Dedifferentiated amniotic fluid mesenchymal stem cell (primary cell): Measurements from ENCODE around the gene SLC38A9.
A peak's percentile ranks its signal among the peaks of the same experiment; 100 is the strongest.

ENCODE experiments used
- DNase-seq: peaks from one replicate; pipeline ENCODE4 v3.0.0-alpha.2; 2016; ENCODE audit errors: extremely low spot score

The SLC38A9 gene

GRCh38 chr5:55610542-55610941, 101.6 kb downstream of the SLC38A9 start:
- no peak for DNase-seq

GRCh38 chr5:55609413-55609812, 102.7 kb downstream of the SLC38A9 start:
- DNase-seq: no peak

GRCh38 chr5:55608595-55609349, 103.4 kb downstream of the SLC38A9 start:
- no peak for DNase-seq

DNA sequence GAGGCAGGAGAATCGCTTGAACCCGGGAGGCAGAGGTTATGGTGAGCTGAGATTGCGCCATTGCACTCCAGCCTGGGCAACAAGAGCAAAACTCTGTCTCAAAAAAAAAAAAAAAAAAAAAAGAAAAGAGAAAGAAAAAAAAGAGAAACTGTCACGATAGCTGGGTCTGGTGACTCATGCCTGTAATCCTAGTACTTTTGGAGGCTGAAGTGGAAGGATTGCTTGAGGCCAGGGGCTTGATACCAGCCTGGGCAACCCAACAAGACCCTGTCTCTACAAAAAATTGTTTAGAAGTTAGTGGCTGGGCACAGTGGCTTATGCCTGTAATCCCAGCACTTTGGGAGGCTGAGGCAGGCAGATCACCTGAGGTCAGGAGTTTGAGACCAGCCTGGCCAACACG, 104.8 kb downstream of the SLC38A9 start:
- peak; percentile 36 for DNase-seq

- DNase-seq: peak; percentile 28
Measured at GRCh38 chr5:55604611-55605067, 107.5 kb downstream of the SLC38A9 start.

DNA sequence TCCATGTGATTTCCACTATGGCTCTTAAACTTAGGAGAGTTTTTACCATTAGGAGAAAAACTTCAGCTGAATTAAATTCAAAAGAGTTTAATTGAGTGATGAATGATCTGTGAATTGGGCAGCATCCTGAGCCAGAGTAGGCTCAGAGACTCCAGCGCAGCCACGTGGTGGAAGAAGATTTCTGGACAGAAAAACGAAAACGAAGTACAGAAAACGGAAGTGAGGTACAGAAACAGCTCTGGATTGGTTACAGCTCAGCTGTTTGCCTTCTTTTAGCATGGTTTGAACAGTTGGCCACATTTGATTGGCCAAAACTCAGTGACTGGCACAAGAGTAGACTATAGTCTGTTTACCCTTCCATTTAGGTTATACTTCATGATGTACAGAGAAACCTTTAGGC, 108.2 kb downstream of the SLC38A9 start:
- no peak for DNase-seq

GRCh38 chr5:55601628-55602027, 110.5 kb downstream of the SLC38A9 start:
- no peak for DNase-seq

GRCh38 chr5:55601204-55601618, 110.9 kb downstream of the SLC38A9 start:
- peak; percentile 85 for DNase-seq

GRCh38 chr5:55600497-55601203, 111.5 kb downstream of the SLC38A9 start:
- DNase-seq: peak; percentile 71

- DNase-seq: no peak
Measured at GRCh38 chr5:55600086-55600485, 112.0 kb downstream of the SLC38A9 start.

- DNase-seq: no peak
Measured at GRCh38 chr5:55599148-55600050, 112.7 kb downstream of the SLC38A9 start.

DNA sequence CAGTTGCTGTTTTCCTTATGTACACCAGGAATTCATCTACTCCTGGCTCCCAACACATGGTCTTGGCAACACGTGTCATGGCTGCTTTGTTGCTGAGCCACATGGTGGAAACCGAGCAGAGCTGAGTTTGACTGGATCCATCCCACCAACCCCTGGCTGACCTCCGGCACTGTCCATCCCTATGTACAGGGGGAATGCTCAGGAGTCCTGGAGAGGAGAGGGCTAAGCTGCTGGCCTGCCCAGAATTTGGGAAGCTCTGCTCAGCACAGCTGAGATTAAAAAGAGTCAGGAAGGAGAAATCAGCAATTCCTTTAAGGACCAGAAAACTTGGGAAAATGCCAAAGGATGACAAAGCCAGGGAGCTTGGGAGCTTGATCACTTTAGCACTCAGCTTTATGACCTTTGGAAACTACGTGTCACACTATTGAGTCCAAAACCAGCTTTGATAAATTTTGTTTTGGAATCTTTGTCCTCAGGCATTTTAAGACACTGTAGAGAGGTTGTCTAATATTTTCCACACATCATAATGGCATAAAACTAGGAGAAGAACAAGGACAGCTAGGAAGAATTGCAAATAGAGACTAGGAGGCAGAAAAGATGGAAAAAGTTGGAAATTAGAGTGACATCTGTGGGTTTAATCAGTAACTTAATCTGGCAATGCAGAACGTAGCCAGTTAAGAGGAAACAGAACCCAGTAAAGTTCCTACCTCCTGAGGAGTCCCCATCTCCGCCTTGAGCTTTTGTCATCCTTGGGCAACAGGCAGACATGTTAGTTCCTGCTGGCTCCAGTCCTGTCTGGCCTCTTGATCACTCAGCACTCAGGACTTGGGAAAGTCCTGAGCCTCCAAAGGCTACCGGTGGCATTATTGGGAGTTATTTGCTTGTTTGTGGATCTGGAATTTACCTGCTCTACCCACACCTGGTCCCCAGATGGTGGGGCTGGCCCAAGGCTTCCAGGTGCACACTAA, 114.8 kb downstream of the SLC38A9 start:
- DNase-seq: peak; percentile 57

DNA sequence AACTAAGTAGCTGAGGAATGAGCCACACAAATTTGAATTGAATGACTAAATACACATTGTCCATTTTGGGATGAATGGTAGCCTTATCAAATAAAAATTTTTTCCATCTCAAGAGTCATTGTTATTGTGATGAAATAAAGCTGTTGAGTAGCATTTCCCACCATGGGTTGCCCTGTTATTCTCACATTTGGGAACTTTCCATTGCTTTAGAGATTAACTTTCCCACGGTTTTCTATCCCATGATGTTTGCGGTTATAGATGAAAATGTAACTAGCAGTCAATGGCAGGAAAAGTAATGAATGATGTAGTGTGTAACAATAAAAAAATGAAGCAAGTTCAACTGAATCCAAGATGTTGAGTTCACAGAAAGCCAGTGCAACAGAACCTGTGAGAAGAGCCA, 117.5 kb downstream of the SLC38A9 start:
- DNase-seq: no peak

DNA sequence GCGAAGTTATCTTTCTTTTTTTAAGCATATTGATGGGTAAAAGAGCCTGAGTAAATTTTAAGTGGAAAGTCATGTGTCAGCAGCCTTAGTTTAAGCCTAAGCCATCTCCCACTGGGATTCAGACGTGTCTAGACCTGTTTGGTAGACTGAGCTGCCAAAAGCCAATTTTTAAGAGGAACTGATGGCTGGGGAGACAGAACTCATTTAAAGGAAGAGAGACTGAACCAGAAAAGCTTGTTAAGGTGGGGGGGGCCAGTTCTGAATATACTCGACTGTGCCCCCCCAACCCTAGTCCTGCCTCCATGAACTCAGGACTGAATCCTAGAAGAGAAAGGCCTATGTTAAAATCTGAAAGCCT, 119.0 kb downstream of the SLC38A9 start:
- no peak for DNase-seq

- DNase-seq: no peak
Measured at GRCh38 chr5:55592388-55593114, 119.6 kb downstream of the SLC38A9 start.

DNA sequence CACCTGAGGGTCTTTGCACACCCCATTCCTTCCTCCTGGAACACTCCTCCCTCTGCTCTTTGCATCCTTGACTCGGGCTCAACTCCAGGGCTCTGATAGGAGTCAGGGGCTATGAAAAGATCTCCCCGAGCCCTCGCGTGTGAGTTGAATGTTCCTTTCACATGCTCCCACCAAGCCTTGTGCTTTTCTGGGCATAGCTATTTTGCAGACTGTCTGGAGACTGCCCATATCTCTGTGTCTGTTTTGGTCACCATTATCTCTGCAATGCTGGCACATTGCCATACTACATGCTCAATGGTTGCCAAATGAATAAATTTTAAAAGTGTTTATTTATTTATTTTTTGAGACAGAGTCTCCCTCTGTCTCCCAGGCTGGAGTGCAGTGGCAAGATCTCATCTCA, 120.4 kb downstream of the SLC38A9 start:
- DNase-seq: no peak

DNA sequence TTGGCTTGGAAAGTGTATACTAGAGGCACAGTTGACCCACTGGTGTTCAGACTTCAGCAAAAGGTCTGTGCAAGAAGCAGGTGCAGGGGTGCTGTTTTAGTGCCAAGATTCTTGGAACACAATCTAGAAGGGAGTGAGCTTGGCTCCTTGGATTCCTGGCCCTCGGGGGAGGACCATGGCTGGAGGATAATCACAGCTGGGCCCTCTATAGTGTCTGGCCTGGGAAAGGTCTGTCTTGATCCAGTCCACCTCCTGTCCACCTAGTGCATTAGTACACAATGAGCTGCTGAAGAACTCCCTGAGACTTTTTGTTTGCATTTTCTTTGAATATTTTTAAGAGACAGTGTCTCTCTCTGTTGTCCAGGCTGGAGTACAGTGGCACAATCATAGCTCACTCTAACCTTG, 126.9 kb downstream of the SLC38A9 start:
- no peak for DNase-seq

- DNase-seq: no peak
Measured at GRCh38 chr5:55584398-55585205, 127.5 kb downstream of the SLC38A9 start.

- no peak for DNase-seq
Measured at GRCh38 chr5:55583578-55583977, 128.5 kb downstream of the SLC38A9 start.

GRCh38 chr5:55582256-55582655, 129.9 kb downstream of the SLC38A9 start:
- DNase-seq: no peak
